ENCODE measurements around the gene PRR33.

DNA sequence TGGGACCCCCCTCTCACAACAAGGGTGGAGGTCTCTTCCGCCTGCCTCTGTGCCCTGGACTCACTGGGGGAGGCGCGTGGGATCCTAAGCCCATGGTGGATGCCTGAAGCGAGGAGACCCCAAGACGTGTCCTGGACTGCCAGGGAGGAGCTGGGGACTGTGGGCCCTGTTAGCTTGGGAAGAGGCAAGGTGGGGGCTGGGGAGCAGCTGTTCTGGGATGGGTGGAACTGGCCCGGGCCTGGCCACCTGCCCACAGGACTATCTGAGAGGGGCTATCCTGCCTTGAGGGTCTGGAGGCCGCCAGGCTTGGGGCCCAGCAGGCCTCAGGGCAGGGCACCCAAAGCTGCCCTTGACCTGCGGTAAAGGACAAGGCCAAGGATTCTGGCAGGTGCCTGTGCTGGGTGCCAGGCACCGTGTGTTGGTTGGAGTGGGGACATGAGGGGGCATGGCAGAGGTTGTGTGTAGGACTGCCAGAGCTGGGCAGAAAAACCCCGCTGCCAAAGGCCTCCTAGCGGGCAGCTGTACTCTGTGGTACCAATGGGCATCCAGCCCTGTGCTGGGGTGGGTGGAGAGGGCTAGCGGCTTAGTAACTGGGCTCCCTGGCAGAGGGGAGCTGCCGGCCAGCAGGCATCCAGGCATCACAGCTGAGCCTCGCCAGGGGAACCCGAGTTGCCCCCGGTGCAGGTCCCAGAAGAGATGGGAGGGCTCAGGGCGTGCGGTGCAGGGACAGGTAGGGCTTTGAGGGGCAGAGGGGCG is 38.1 kb downstream of the PRR33 start:
- TF ChIP-seq, protein P1, sequence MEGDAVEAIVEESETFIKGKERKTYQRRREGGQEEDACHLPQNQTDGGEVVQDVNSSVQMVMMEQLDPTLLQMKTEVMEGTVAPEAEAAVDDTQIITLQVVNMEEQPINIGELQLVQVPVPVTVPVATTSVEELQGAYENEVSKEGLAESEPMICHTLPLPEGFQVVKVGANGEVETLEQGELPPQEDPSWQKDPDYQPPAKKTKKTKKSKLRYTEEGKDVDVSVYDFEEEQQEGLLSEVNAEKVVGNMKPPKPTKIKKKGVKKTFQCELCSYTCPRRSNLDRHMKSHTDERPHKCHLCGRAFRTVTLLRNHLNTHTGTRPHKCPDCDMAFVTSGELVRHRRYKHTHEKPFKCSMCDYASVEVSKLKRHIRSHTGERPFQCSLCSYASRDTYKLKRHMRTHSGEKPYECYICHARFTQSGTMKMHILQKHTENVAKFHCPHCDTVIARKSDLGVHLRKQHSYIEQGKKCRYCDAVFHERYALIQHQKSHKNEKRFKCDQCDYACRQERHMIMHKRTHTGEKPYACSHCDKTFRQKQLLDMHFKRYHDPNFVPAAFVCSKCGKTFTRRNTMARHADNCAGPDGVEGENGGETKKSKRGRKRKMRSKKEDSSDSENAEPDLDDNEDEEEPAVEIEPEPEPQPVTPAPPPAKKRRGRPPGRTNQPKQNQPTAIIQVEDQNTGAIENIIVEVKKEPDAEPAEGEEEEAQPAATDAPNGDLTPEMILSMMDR (IDR thresholded peaks at IDR 0.05) = no peak
- TF ChIP-seq EP300 (IDR thresholded peaks at IDR 0.05) = no peak
